ENCODE data around the gene IQSEC1. TPM values are rescaled to one million over a fixed set of nuclear protein-coding genes. Genes with fewer than 3 reads are reported as not detected.

Gene IQSEC1
- total RNA-seq, 1 donor from 2014 or later, result 29.5 TPM

DNA sequence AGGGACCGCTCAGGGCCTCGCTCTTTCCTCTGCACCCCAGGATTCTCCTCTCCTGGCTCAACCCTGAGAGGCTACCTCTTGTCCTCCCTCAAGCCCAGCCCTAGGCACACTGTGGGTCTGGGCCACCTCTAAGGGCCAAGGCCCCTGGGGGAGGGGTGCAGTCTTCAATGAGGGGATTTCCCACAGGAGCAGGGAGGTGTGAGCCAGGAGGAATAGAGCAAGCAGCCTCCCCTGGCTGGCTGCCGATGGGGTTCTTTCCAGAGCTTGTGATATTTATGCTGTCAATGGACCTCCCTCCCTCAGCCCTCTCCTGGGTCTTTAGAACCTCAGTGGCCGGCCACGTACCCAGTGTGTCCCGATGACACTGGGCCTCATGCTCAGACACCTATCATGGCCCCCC is 132.4 kb downstream of the IQSEC1 start:
- Histone ChIP-seq H3K4me2 (ENCODE audit: low read length) (no peak overlapping the region), H3K9ac (ENCODE audit: low read length) (no peak overlapping the region), H3K27me3 (ENCODE audit: insufficient read depth, low read length) (no peaks in the 10 kb centered on the region), H3K4me1 (ENCODE audit: insufficient read depth, low read length) (peaks cover 6% of the 10 kb centered on the region), H3K9me3 (ENCODE audit: insufficient read depth, low read depth, low read length) (no peaks in the 10 kb centered on the region), H4K20me1 (ENCODE audit: insufficient read depth, low read length) (peaks cover 52% of the 10 kb centered on the region), H3K36me3 (ENCODE audit: insufficient read depth, low read length) (no peaks in the 10 kb centered on the region), H2AFZ (ENCODE audit: low read depth, low read length) (no peak overlapping the region), H3K79me2 (ENCODE audit: insufficient read depth, low read length) (peaks cover 6% of the 10 kb centered on the region), H3K4me3 (ENCODE audit: insufficient read depth, low read depth, low read length) (no peak overlapping the region), H3K27ac (ENCODE audit: low read depth, low read length) (no peak overlapping the region)
- DNase-seq (ENCODE audit: low read depth) (no peak), FAIRE-seq (no peak)
- H3K4me1 Mint-ChIP-seq (ENCODE audit: low read depth, unreplicated experiment), result peaks cover 12% of the 10 kb centered on the region
- H3K36me3 Mint-ChIP-seq (ENCODE audit: low read depth, unreplicated experiment), result peaks cover 9% of the 10 kb centered on the region
- no peak overlapping the region for H3K27ac Mint-ChIP-seq (ENCODE audit: unreplicated experiment)
- H3K4me3 Mint-ChIP-seq (ENCODE audit: unreplicated experiment), result no peak overlapping the region
- H3K9me3 Mint-ChIP-seq (ENCODE audit: unreplicated experiment), result no peaks in the 10 kb centered on the region
- H3K27me3 Mint-ChIP-seq (ENCODE audit: low read depth, unreplicated experiment), result no peaks in the 10 kb centered on the region
- TF ChIP-seq CTCF (IDR thresholded peaks at IDR 0.05; ENCODE audit: insufficient read depth, low read depth, low read length) (no peak), EZH2 (IDR thresholded peaks at IDR 0.05; ENCODE audit: insufficient read depth, low read length) (no peak)

- Mint-ChIP-seq H3K9me3 (ENCODE audit: unreplicated experiment) (no peaks in the 10 kb centered on the region), H3K36me3 (ENCODE audit: low read depth, unreplicated experiment) (peaks cover 16% of the 10 kb centered on the region), H3K27me3 (ENCODE audit: low read depth, unreplicated experiment) (no peaks in the 10 kb centered on the region), H3K4me3 (ENCODE audit: unreplicated experiment) (no peak overlapping the region), H3K4me1 (ENCODE audit: low read depth, unreplicated experiment) (peaks cover 5% of the 10 kb centered on the region), H3K27ac (ENCODE audit: unreplicated experiment) (no peak overlapping the region)
- Histone ChIP-seq H3K27ac (ENCODE audit: low read depth, low read length) (no peak overlapping the region), H3K27me3 (ENCODE audit: insufficient read depth, low read length) (no peaks in the 10 kb centered on the region), H4K20me1 (ENCODE audit: insufficient read depth, low read length) (peaks cover 49% of the 10 kb centered on the region), H3K79me2 (ENCODE audit: insufficient read depth, low read length) (no peaks in the 10 kb centered on the region), H3K9ac (ENCODE audit: low read length) (no peak overlapping the region), H3K4me1 (ENCODE audit: insufficient read depth, low read length) (peaks cover 14% of the 10 kb centered on the region), H3K4me3 (ENCODE audit: insufficient read depth, low read depth, low read length) (no peak overlapping the region), H3K36me3 (ENCODE audit: insufficient read depth, low read length) (no peaks in the 10 kb centered on the region), H3K9me3 (ENCODE audit: insufficient read depth, low read depth, low read length) (no peaks in the 10 kb centered on the region), H2AFZ (ENCODE audit: low read depth, low read length) (no peak overlapping the region), H3K4me2 (ENCODE audit: low read length) (no peak overlapping the region)
- no peak for TF ChIP-seq CTCF (IDR thresholded peaks at IDR 0.05; ENCODE audit: insufficient read depth, low read depth, low read length)
- no peak for TF ChIP-seq EZH2 (IDR thresholded peaks at IDR 0.05; ENCODE audit: insufficient read depth, low read length)
- FAIRE-seq, result no peak
- no peak for DNase-seq (ENCODE audit: low read depth)
Measured at GRCh38 chr3:12939137-12939536, 134.1 kb downstream of the IQSEC1 start.

DNA sequence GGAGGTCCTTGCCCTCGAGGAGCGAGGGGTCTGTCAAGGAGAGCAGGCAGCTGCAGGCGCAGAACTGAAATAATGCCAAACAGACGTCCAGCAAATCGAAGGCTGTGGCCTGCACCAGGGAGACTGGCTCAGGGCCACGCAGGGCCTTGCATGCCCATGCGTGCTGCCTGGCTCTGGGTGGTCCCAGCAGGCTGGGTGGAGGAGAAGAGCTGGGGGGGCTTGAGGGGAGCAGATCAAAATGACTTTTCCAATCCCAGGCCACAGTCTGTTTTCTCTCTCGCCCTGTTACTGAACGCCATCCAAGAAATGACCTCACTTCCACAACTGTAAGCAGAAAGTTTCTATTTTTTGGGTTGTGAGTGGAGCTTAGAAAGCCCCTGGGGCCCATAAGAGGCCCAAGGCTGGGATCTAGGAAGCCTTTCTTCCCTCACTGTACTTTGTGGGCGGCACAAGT is 134.9 kb downstream of the IQSEC1 start:
- H3K79me2 ChIP-seq (ENCODE audit: insufficient read depth, low read length), result peaks cover 1% of the 10 kb centered on the region
- no peaks in the 10 kb centered on the region for H3K9me3 Mint-ChIP-seq (ENCODE audit: unreplicated experiment)
- H3K27ac Mint-ChIP-seq (ENCODE audit: unreplicated experiment), result no peak overlapping the region
- H4K20me1 ChIP-seq (ENCODE audit: insufficient read depth, low read length), result peaks cover 49% of the 10 kb centered on the region
- no peak overlapping the region for H3K27ac ChIP-seq (ENCODE audit: low read depth, low read length)
- H3K9ac ChIP-seq (ENCODE audit: low read length), result no peak overlapping the region
- no peak overlapping the region for H3K4me3 ChIP-seq (ENCODE audit: insufficient read depth, low read depth, low read length)
- FAIRE-seq (no peak), DNase-seq (ENCODE audit: low read depth) (no peak)
- no peak overlapping the region for H2AFZ ChIP-seq (ENCODE audit: low read depth, low read length)
- no peaks in the 10 kb centered on the region for H3K27me3 ChIP-seq (ENCODE audit: insufficient read depth, low read length)
- H3K4me2 ChIP-seq (ENCODE audit: low read length), result no peak overlapping the region
- H3K27me3 Mint-ChIP-seq (ENCODE audit: low read depth, unreplicated experiment), result no peaks in the 10 kb centered on the region
- no peaks in the 10 kb centered on the region for H3K36me3 ChIP-seq (ENCODE audit: insufficient read depth, low read length)
- H3K4me1 Mint-ChIP-seq (ENCODE audit: low read depth, unreplicated experiment), result peaks cover 6% of the 10 kb centered on the region
- peaks cover 19% of the 10 kb centered on the region for H3K36me3 Mint-ChIP-seq (ENCODE audit: low read depth, unreplicated experiment)
- no peak overlapping the region for H3K4me3 Mint-ChIP-seq (ENCODE audit: unreplicated experiment)
- no peaks in the 10 kb centered on the region for H3K9me3 ChIP-seq (ENCODE audit: insufficient read depth, low read depth, low read length)
- TF ChIP-seq CTCF (IDR thresholded peaks at IDR 0.05; ENCODE audit: insufficient read depth, low read depth, low read length) (no peak), EZH2 (IDR thresholded peaks at IDR 0.05; ENCODE audit: insufficient read depth, low read length) (no peak)
- H3K4me1 ChIP-seq (ENCODE audit: insufficient read depth, low read length), result peaks cover 16% of the 10 kb centered on the region
